Transverse colon (tissue), 4 donors: ENCODE measurements around the gene INPP5J. TPM values are rescaled to one million over a fixed set of nuclear protein-coding genes. Genes with fewer than 3 reads are reported as not detected.

ENCODE experiments used
- DNase-seq: peaks from one replicate; pipeline ENCODE4 v3.0.0-alpha.2; 2019
- H3K27ac ChIP-seq, 4 donors: fragments of 200-600 bp; sonication (generic); 2 replicates each; pipeline ENCODE4 v1.5.1; 2016 to 2018; ENCODE audit warnings: inconsistent platforms in 4 of 4
- H3K27me3 ChIP-seq: fragments of 200-600 bp; sonication (generic); 2 replicates; pipeline ENCODE4 v1.5.1; 2017; ENCODE audit warnings: inconsistent platforms
- H3K36me3 ChIP-seq, 4 donors: fragments of 200-600 bp; sonication (generic); 2 replicates each; pipeline ENCODE4 v1.5.1; 2017 to 2019; ENCODE audit warnings: inconsistent platforms in 4 of 4
- H3K4me1 ChIP-seq, 4 donors: fragments of 200-600 bp; sonication (generic); 2 replicates each; pipeline ENCODE4 v1.5.1; 2017 to 2020; ENCODE audit warnings: inconsistent platforms in 4 of 4
- H3K4me3 ChIP-seq, 4 donors: fragments of 200-600 bp; sonication (generic); 1 replicate in 1 of 4; 2 replicates in 3 of 4; pipeline versions ENCODE4 v1.5.1 to v1.6.1; 2017 to 2019; ENCODE audit warnings: inconsistent platforms in 4 of 4
- H3K9me3 ChIP-seq, 2 donors: fragments of 200-600 bp; sonication (generic); 2 replicates each; pipeline ENCODE4 v1.5.1; 2017 to 2019; ENCODE audit warnings: inconsistent platforms in 2 of 2
- EP300 ChIP-seq: sonication (generic); formaldehyde crosslinking; IDR thresholded peaks from one replicate; pipeline ENCODE4 v1.6.1; 2017; ENCODE audit warnings: antibody characterized with exemption, low read depth
- POLR2A ChIP-seq: fragments of 450-650 bp; IDR thresholded peaks from one replicate; pipeline ENCODE4 v1.6.1; 2016; ENCODE audit warnings: antibody characterized with exemption, mild to moderate bottlenecking, moderate library complexity
- POLR2AphosphoS5 ChIP-seq, 3 donors: sonication (generic); formaldehyde crosslinking; IDR thresholded peaks; one replicate each; pipeline ENCODE4 v1.6.1; 2016; ENCODE audit warnings: antibody characterized with exemption in 3 of 3
- WGBS, 2 donors: methylation state at CpG; one replicate each; pipeline ENCODE4 v1.1.5; 2018; ENCODE audit warnings: low coverage in 1 of 2; 5-methylcytosine and 5-hydroxymethylcytosine counted together
- in situ Hi-C, 4 donors: fragments of 200-750 bp; cut with MboI; loops; one replicate each; pipeline versions ENCODE4 v1.15.0 to v1.15.1; 2017; ENCODE audit warnings: low sequenced_read_pairs in 3 of 4, low pct_ligation_motif_present in 1 of 4, low pct_unique_long_range_greater_than_20kb in 1 of 4
- intact Hi-C: fragments of 100-400 bp; cut with DNase I; formaldehyde crosslinking; loops from one replicate; pipeline ENCODE4 v1.15.1; 2023; ENCODE audit warnings: low total_unique reads
- total RNA-seq, 4 donors: library from RNA; depleted of rRNA; stranded (reverse); fragments of >200 nt; gene quantifications; one replicate each; pipeline ENCODE4 v1.1.0, GENCODE V29; 2016
- TF ChIP-seq, protein P1 (sequence below), 5 experiments: fragments of 200-600 bp in 3 of 5; fragments of 450-650 bp in 2 of 5; sonication (generic) in 3 of 5; IDR thresholded peaks; 1 replicate in 2 of 5; 2 replicates in 3 of 5; pipeline ENCODE4 v1.5.1; 2016 to 2017; ENCODE audit warnings: antibody characterized with exemption in 5 of 5, inconsistent platforms in 3 of 5, mild to moderate bottlenecking in 2 of 5, moderate library complexity in 1 of 5

INPP5J gene
- total RNA-seq, 4 donors from 2014 or later: 22.4 to 51.2 (median 30.8) TPM

DNA sequence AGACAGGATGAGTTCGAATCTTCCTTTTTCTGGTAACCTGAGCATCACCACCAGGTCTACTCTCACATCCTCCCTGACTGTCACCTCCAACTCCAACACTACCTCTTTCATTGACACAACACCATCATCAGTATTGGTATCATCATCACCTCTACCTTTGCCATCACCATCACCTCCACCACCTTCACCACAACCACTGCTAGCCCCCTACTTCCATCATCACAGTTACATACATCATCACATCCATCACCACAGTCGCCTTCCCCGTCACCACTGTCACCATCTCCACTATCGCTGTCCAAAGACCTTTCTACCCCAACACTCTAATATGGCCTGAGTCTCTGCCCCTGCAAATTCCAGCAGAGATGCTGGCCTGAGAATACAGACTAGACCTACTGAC is 1.4 kb upstream of the INPP5J start:
- Histone ChIP-seq H3K27me3 (no peaks in the 10 kb centered on the region), H3K9me3 (no peaks in the 10 kb centered on the region), H3K36me3 (no peaks in the 10 kb centered on the region), H3K4me1 (peaks cover 11 to 25% (median 16%) of the 10 kb centered on the region in 4 donors), H3K4me3 (no peak overlapping the region), H3K27ac (peak overlapping the region in 3 of 4 donors; percentile 81 to 83 (median 81))
- DNase-seq: no peak
- TF ChIP-seq, protein P1, sequence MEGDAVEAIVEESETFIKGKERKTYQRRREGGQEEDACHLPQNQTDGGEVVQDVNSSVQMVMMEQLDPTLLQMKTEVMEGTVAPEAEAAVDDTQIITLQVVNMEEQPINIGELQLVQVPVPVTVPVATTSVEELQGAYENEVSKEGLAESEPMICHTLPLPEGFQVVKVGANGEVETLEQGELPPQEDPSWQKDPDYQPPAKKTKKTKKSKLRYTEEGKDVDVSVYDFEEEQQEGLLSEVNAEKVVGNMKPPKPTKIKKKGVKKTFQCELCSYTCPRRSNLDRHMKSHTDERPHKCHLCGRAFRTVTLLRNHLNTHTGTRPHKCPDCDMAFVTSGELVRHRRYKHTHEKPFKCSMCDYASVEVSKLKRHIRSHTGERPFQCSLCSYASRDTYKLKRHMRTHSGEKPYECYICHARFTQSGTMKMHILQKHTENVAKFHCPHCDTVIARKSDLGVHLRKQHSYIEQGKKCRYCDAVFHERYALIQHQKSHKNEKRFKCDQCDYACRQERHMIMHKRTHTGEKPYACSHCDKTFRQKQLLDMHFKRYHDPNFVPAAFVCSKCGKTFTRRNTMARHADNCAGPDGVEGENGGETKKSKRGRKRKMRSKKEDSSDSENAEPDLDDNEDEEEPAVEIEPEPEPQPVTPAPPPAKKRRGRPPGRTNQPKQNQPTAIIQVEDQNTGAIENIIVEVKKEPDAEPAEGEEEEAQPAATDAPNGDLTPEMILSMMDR (IDR thresholded peaks at IDR 0.05): no peak
- TF ChIP-seq POLR2A: no peak
- no peak for TF ChIP-seq POLR2AphosphoS5 (IDR thresholded peaks at IDR 0.05)
- TF ChIP-seq EP300: no peak
- in situ Hi-C loops (no loop called here), intact Hi-C loops (no loop called here)
- WGBS, 2 donors: 90 to 95% methylated on average over 2 to 4 of the region's 4 CpGs

DNA sequence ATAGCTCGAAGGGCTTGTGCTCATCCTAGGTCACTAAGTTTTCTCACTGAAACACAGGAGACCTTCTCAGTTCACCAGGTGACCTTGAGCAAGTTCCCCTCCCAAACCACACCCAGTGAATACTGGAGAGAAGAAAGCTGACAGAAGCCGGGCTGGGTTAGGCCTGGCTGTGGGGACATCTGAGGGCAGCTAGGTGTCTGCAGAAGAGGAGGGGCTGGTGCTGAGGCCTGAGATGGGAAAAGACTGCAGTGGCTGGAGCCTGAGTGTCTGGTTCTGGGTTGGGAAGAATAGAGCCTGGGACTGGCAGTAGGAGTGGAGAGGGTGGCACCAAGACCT is 602 bp upstream of the INPP5J start:
- Histone ChIP-seq H3K4me3 (peak overlapping the region in 2 of 4 donors; percentile 43 to 53), H3K4me1 (peaks cover 11 to 25% (median 16%) of the 10 kb centered on the region in 4 donors), H3K9me3 (no peaks in the 10 kb centered on the region), H3K27me3 (no peaks in the 10 kb centered on the region), H3K36me3 (no peaks in the 10 kb centered on the region), H3K27ac (peak overlapping the region; percentile 81 to 83 (median 82))
- TF ChIP-seq POLR2AphosphoS5 (IDR thresholded peaks at IDR 0.05) (no peak), POLR2A (no peak), EP300 (no peak)
- TF ChIP-seq, protein P1 (IDR thresholded peaks at IDR 0.05): no peak
- DNase-seq: no peak
- intact Hi-C loops: no loop called here
- in situ Hi-C loops: no loop called here
- WGBS, 2 donors: 50 to 100% methylated on average over 1 to 2 of the region's 2 CpGs

DNA sequence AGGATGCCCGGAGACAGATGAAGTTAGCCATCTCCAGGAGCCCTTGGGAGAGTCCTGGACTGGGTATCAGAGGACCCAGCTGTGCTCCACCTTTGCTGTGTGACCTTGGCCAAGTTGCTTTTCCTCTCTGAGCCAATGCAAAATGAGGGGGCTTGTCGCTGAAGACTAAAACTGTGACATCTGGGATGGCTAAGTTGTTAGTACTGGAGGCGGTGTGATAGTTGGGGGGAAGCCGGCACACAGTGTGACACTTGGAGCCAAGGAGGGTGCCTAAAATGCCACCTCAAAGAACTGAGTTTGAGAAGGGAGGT is 481 bp downstream of the INPP5J start:
- Histone ChIP-seq H3K27ac (peak overlapping the region; percentile 81 to 83 (median 82)), H3K36me3 (no peaks in the 10 kb centered on the region), H3K9me3 (no peaks in the 10 kb centered on the region), H3K27me3 (no peaks in the 10 kb centered on the region), H3K4me3 (peak overlapping the region; percentile 34 to 53 (median 39)), H3K4me1 (peaks cover 11 to 25% (median 16%) of the 10 kb centered on the region in 4 donors)
- TF ChIP-seq POLR2A (no peak), POLR2AphosphoS5 (IDR thresholded peaks at IDR 0.05) (no peak), EP300 (no peak)
- TF ChIP-seq, protein P1 (IDR thresholded peaks at IDR 0.05): no peak
- no peak for DNase-seq
- WGBS, 2 donors: 56% methylated on average over 4 of the region's 4 CpGs; no CpG with 5 or more reads in 1 of the 2 donors
- in situ Hi-C loops: no loop called here
- intact Hi-C loops: no loop called here

DNA sequence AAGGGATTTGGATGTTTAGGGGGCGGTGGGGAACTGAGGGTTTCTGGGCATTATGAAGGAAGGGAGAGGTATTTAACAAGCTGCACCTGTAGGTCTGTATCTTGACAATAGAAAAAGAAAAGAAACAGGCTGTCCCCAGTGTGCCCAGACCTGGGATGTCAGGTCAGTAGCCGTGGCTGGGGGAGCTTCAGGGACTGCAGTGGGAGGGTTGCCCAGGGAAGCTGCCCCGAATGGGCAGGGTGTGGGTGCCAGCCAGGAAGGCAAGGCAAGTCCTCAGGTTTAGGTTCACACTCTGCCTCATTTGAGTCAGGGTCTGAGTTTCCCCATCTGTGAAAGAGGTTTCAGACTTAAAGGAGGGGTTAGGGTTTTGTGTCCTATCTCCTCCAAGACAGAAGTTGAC is 1.5 kb downstream of the INPP5J start:
- H3K9me3 ChIP-seq: no peaks in the 10 kb centered on the region
- intact Hi-C loops (no loop called here), in situ Hi-C loops (no loop called here)
- H3K36me3 ChIP-seq: no peaks in the 10 kb centered on the region
- TF ChIP-seq POLR2A: no peak
- TF ChIP-seq, protein P1 (IDR thresholded peaks at IDR 0.05): no peak
- no peak for TF ChIP-seq POLR2AphosphoS5 (IDR thresholded peaks at IDR 0.05)
- H3K4me3 ChIP-seq: no peak overlapping the region
- no peak overlapping the region for H3K27ac ChIP-seq
- peaks cover 11 to 21% (median 16%) of the 10 kb centered on the region in 4 donors for H3K4me1 ChIP-seq
- WGBS, 2 donors: 60 to 81% methylated on average over 1 to 3 of the region's 3 CpGs
- DNase-seq: no peak
- no peaks in the 10 kb centered on the region for H3K27me3 ChIP-seq
